ENCODE results near the gene MYBBP1A. TPM values are rescaled to one million over a fixed set of nuclear protein-coding genes. Genes with fewer than 3 reads are reported as not detected.
"Not testable (repeated sequence)": the region's sequence is repeated elsewhere in the genome, so short reads cannot be mapped to it uniquely, and the experiment has no call there.

The MYBBP1A gene
- total and polyA plus RNA-seq, 12 donors = 18.7 to 30.3 (median 23.4) TPM

DNA sequence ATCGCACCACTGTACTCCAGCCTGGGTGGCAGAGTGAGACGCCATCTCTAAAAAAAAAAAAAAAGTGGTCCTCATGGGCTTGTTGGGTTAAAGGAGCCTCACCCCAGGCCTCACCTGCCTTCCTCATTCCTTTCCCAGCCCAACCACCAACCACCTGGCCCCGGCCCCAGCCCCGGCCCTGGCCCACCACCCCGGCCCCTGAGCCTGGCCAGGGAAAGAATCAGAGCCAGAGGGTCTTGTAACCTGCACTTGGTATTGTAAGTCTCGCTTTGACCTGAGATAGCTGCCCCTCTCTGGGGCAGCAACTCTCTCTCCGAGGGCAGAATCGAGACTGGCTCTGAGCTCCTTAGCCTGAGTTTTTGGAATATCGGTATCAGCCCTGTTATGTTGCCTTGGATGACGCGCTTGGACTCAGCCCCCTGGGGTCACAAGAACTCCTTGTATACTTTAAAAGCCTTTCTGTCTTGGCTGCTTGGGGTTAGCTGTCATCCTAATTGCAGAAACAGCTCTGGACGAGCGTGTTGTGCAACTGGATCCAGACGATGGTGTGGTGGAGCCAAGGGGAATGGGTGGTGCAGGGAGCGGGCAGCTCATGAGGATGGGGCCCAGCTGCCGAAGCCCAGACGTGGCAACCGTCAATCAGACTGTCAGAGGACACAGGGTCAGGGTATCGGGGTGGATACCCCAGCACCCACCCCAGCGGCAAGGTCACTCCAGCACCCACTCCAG lies 43.8 kb upstream of the MYBBP1A start:
- WGBS, 2 donors = 51 to 58% methylated on average over 20 of the region's 20 CpGs
- no peak overlapping the region for H3K4me3 ChIP-seq

DNA sequence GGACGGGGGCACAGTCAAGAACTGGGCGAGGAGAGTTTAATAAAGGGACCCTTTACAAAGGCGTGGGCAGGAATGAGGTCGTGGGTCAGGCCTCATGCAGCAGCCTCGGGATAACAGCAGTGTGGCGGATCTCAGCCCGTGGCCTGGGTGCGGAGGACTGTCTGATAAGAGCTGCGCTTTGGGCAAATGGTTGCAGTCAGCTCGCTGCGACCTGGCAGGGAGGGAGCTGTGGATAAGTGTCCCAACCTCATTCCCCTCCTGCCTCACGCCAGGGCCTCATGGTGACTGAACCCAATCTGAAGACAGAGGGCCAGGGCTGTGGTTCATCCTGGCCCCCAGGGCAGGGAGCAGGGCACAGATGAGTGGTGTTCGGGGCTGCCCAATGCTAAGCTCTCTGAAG lies 42.8 kb upstream of the MYBBP1A start:
- H3K27me3 ChIP-seq = no peaks in the 10 kb centered on the region
- no peaks in the 10 kb centered on the region for H3K9me3 ChIP-seq
- H3K4me3 ChIP-seq = no peak overlapping the region
- intact Hi-C loops (cut with DNase I) = no loop called here
- no peaks in the 10 kb centered on the region for H3K36me3 ChIP-seq
- 62 to 79% methylated on average over 13 of the region's 13 CpGs for WGBS, 2 donors
- H3K4me1 ChIP-seq = peaks cover 13 to 49% (median 35%) of the 10 kb centered on the region in 9 donors
- TF ChIP-seq, protein P1, sequence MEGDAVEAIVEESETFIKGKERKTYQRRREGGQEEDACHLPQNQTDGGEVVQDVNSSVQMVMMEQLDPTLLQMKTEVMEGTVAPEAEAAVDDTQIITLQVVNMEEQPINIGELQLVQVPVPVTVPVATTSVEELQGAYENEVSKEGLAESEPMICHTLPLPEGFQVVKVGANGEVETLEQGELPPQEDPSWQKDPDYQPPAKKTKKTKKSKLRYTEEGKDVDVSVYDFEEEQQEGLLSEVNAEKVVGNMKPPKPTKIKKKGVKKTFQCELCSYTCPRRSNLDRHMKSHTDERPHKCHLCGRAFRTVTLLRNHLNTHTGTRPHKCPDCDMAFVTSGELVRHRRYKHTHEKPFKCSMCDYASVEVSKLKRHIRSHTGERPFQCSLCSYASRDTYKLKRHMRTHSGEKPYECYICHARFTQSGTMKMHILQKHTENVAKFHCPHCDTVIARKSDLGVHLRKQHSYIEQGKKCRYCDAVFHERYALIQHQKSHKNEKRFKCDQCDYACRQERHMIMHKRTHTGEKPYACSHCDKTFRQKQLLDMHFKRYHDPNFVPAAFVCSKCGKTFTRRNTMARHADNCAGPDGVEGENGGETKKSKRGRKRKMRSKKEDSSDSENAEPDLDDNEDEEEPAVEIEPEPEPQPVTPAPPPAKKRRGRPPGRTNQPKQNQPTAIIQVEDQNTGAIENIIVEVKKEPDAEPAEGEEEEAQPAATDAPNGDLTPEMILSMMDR (IDR thresholded peaks at IDR 0.05) = no peak
- DNase-seq (peak in 1 of 2 donors; percentile 62), ATAC-seq (peak in 5 of 8 donors; percentile 3 to 16 (median 8))
- H3K27ac ChIP-seq = peak overlapping the region; percentile 73 to 94 (median 86)

More for the DNA sequence above, 43.8 kb upstream of the MYBBP1A start:
- intact Hi-C loops (cut with DNase I) = no loop called here
- Histone ChIP-seq H3K4me1 (peaks cover 13 to 47% (median 35%) of the 10 kb centered on the region in 9 donors), H3K36me3 (no peaks in the 10 kb centered on the region), H3K9me3 (no peaks in the 10 kb centered on the region), H3K27ac (peak overlapping the region; percentile 77 to 94 (median 86)), H3K27me3 (no peaks in the 10 kb centered on the region)
- TF ChIP-seq, protein P1 (IDR thresholded peaks at IDR 0.05) = no peak
- ATAC-seq = peak; percentile 62 to 84 (median 72)
- DNase-seq = peak; percentile 59 to 69

DNA sequence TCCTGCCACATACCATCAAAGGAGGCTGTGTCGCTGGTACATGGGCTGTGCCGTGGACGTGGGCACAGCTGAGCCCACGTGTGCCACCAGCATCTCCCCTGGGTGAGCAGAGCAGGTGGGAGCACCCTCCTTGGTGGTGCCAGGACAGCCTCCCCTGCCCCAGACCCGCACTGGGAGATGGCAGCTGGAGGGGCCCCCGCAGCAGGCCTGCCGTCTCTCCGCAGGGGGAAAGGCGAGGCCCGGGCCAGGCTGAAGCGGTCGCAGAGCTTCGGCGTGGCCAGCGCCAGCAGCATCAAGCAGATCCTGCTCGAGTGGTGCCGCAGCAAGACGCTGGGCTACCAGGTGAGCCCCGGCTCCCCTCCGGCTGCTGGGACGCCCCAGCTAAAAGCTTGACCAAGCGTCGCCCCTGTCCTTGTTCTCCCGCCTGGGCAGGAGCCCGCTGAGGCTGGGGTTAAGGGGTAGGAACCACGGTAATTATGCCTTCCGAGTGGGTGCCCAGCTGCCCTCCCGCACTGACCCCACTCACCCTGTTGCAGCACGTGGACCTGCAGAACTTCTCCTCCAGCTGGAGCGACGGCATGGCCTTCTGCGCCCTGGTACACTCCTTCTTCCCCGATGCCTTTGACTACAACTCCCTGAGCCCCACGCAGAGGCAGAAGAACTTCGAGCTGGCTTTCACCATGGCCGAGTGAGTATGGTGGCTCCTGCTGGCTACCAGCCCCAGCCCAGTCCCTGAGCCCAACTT lies 41.6 kb upstream of the MYBBP1A start:
- no peaks in the 10 kb centered on the region for H3K27me3 ChIP-seq
- H3K36me3 ChIP-seq = no peaks in the 10 kb centered on the region
- H3K4me1 ChIP-seq = peaks cover 13 to 50% (median 37%) of the 10 kb centered on the region in 9 donors
- H3K4me3 ChIP-seq = no peak overlapping the region
- peak overlapping the region in 3 of 10 donors; percentile 82 to 93 (median 85) for H3K27ac ChIP-seq
- intact Hi-C loops (cut with DNase I) = no loop called here
- 94 to 95% methylated on average over 31 to 36 of the region's 36 CpGs for WGBS, 2 donors
- TF ChIP-seq, protein P1 (IDR thresholded peaks at IDR 0.05) = no peak
- ATAC-seq = no peak
- no peak for DNase-seq
- H3K9me3 ChIP-seq = no peaks in the 10 kb centered on the region

DNA sequence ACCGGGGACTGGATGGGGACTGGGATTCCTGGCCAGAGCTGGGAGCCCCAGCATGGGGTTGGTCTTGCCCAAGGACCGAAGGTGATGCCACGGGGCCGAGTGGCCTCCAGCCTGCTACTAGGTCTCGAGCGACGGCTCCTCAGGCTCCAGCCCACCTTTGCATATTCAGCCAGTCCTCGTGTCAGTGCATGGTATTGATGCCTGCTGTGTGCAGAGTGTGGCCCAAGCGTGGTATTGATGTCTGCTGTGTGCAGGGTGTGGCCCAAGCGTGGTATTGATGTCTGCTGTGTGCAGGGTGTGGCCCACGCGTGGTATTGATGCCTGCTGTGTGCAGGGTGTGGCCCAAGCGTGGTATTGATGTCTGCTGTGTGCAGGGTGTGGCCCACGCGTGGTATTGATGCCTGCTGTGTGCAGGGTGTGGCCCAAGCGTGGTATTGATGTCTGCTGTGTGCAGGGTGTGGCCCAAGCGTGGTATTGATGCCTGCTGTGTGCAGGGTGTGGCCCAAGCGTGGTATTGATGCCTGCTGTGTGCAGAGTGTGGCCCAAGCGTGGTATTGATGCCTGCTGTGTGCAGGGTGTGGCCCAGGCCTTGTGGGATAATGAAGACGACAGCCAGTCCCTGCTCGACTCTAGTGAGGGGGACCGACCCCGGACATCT lies 40.6 kb upstream of the MYBBP1A start:
- H3K36me3 ChIP-seq; DNase-seq; ATAC-seq; H3K27me3 ChIP-seq; H3K4me3 ChIP-seq; intact Hi-C loops (cut with DNase I); H3K9me3 ChIP-seq; H3K27ac ChIP-seq: not testable (repeated sequence)
- WGBS, 2 donors = 96% methylated on average over 22 to 23 of the region's 23 CpGs
- H3K4me1 ChIP-seq = peaks cover 10 to 53% (median 42%) of the 10 kb centered on the region in 9 donors

Measured in heart right ventricle (tissue), 16 donors.